Body of pancreas (tissue), 4 donors: ENCODE results near the gene ADGRD1. TPM values are rescaled to one million over a fixed set of nuclear protein-coding genes. Genes with fewer than 3 reads are reported as not detected.
"Not testable (repeated sequence)": the region's sequence is repeated elsewhere in the genome, so short reads cannot be mapped to it uniquely, and the experiment has no call there.

Source experiments
- ATAC-seq: fragments of 150-250 bp; one replicate; pipeline ENCODE4 v1.9.1; 2016
- DNase-seq, 4 donors: peaks; one replicate each; pipeline ENCODE4 v3.0.0-alpha.2; 2019
- H3K27ac ChIP-seq, 4 donors: fragments of 200-600 bp; sonication (generic); 1 replicate in 3 of 4; 2 replicates in 1 of 4; pipeline versions ENCODE4 v1.5.1 to v1.6.1; 2016 to 2019; ENCODE audit warnings: mild to moderate bottlenecking in 1 of 4, mixed read lengths in 1 of 4, moderate library complexity in 1 of 4
- H3K27me3 ChIP-seq, 2 donors: fragments of 200-600 bp; sonication (generic); one replicate each; pipeline ENCODE4 v1.6.0; 2016; ENCODE audit warnings: mild to moderate bottlenecking in 1 of 2
- H3K36me3 ChIP-seq, 2 donors: fragments of 200-600 bp; sonication (generic); replicated peaks in 1 of 2; 2 replicates each; pipeline ENCODE4 v1.5.1; 2016; ENCODE audit warnings: low read depth in 2 of 2; ENCODE audit not compliant: insufficient read depth in 1 of 2
- H3K4me1 ChIP-seq: fragments of 200-600 bp; sonication (generic); one replicate; pipeline ENCODE4 v1.6.0; 2016
- H3K4me3 ChIP-seq, 2 donors: fragments of 200-600 bp; sonication (generic); 1 replicate in 1 of 2; 2 replicates in 1 of 2; pipeline ENCODE4 v1.5.1; 2016 to 2019
- H3K9me3 ChIP-seq, 3 donors: fragments of 200-600 bp; sonication (generic); 1 replicate in 2 of 3; 2 replicates in 1 of 3; pipeline ENCODE4 v1.5.1; 2016
- CTCF ChIP-seq, 7 experiments: fragments of 450-650 bp in 4 of 7; fragments of 200-600 bp in 3 of 7; sonication (generic) in 3 of 7; IDR thresholded peaks; one replicate each; pipeline ENCODE4 v1.5.1; 2016 to 2019; ENCODE audit warnings: antibody characterized with exemption in 7 of 7
- POLR2A ChIP-seq, 3 donors: fragments of 450-650 bp; IDR thresholded peaks; one replicate each; pipeline ENCODE4 v1.6.1; 2016; ENCODE audit warnings: antibody characterized with exemption in 3 of 3, mild to moderate bottlenecking in 2 of 3
- WGBS, 2 donors: methylation state at CpG; one replicate each; pipeline ENCODE4 v1.1.5; 2017; 5-methylcytosine and 5-hydroxymethylcytosine counted together
- intact Hi-C: fragments of 100-400 bp; cut with DNase I; formaldehyde crosslinking; loops from one replicate; pipeline ENCODE4 v1.15.1; 2023
- total RNA-seq, 2 donors: library from RNA; depleted of rRNA; stranded (reverse); fragments of >200 nt; gene quantifications; one replicate each; pipeline ENCODE4 v1.1.0, GENCODE V29; 2016

Gene ADGRD1
- total RNA-seq, 2 donors from 2014 or later, result 4.4 to 4.9 TPM

GRCh38 chr12:131124487-131125280, 171.0 kb downstream of the ADGRD1 start:
- intact Hi-C loops, result no loop called here

GRCh38 chr12:131126662-131127173, 173.0 kb downstream of the ADGRD1 start:
- H3K27ac ChIP-seq, result no peak overlapping the region
- no peaks in the 10 kb centered on the region for H3K4me1 ChIP-seq
- TF ChIP-seq POLR2A (IDR thresholded peaks at IDR 0.05), result no peak
- no peak for TF ChIP-seq CTCF (IDR thresholded peaks at IDR 0.05)
- H3K27me3 ChIP-seq, result no peaks in the 10 kb centered on the region
- no peak for DNase-seq
- no peaks in the 10 kb centered on the region for H3K36me3 ChIP-seq
- H3K4me3 ChIP-seq, result no peak overlapping the region
- no peaks in the 10 kb centered on the region for H3K9me3 ChIP-seq
- 95 to 98% methylated on average over 7 of the region's 7 CpGs for WGBS, 2 donors
- intact Hi-C loops, result no loop called here
- no peak for ATAC-seq

More at GRCh38 chr12:131124487-131125280, 171.0 kb downstream of the ADGRD1 start:
- Histone ChIP-seq H3K4me3 (no peak overlapping the region), H3K9me3 (no peaks in the 10 kb centered on the region), H3K4me1 (no peaks in the 10 kb centered on the region), H3K27ac (no peak overlapping the region), H3K36me3 (no peaks in the 10 kb centered on the region), H3K27me3 (no peaks in the 10 kb centered on the region)
- DNase-seq (no peak), ATAC-seq (no peak)
- WGBS, 2 donors, result 87 to 88% methylated on average over 19 of the region's 19 CpGs
- TF ChIP-seq CTCF (IDR thresholded peaks at IDR 0.05), result no peak
- no peak for TF ChIP-seq POLR2A (IDR thresholded peaks at IDR 0.05)

GRCh38 chr12:131128556-131128955, 174.8 kb downstream of the ADGRD1 start:
- intact Hi-C loops, result no loop called here
- no peaks in the 10 kb centered on the region for H3K9me3 ChIP-seq
- H3K27ac ChIP-seq, result no peak overlapping the region
- DNase-seq (no peak), ATAC-seq (no peak)
- H3K4me3 ChIP-seq, result no peak overlapping the region
- no peak for TF ChIP-seq CTCF (IDR thresholded peaks at IDR 0.05)
- TF ChIP-seq POLR2A (IDR thresholded peaks at IDR 0.05), result no peak
- no peaks in the 10 kb centered on the region for H3K4me1 ChIP-seq
- WGBS, 2 donors, result 94 to 96% methylated on average over 3 of the region's 6 CpGs
- no peaks in the 10 kb centered on the region for H3K27me3 ChIP-seq
- no peaks in the 10 kb centered on the region for H3K36me3 ChIP-seq

GRCh38 chr12:131128966-131129619, 175.4 kb downstream of the ADGRD1 start:
- H3K4me3 ChIP-seq, ATAC-seq, H3K9me3 ChIP-seq, DNase-seq, H3K27me3 ChIP-seq, H3K4me1 ChIP-seq, intact Hi-C loops, H3K36me3 ChIP-seq, H3K27ac ChIP-seq: not testable (repeated sequence)
- 73 to 93% methylated on average over 8 to 15 of the region's 20 CpGs for WGBS, 2 donors

- WGBS, 2 donors, result 80 to 86% methylated on average over 11 of the region's 11 CpGs
- Histone ChIP-seq H3K27me3 (no peaks in the 10 kb centered on the region), H3K27ac (no peak overlapping the region), H3K36me3 (no peaks in the 10 kb centered on the region), H3K4me3 (no peak overlapping the region), H3K9me3 (no peaks in the 10 kb centered on the region), H3K4me1 (no peaks in the 10 kb centered on the region)
- intact Hi-C loops, result loop anchor here (10.0 kb wide), 1 partner anchor 205 kb away; no protein-coding TSS in a partner anchor
- no peak for DNase-seq
- no peak for ATAC-seq
- no peak for TF ChIP-seq CTCF (IDR thresholded peaks at IDR 0.05)
- TF ChIP-seq POLR2A (IDR thresholded peaks at IDR 0.05), result no peak
Measured at GRCh38 chr12:131129839-131130238, 176.1 kb downstream of the ADGRD1 start.
